H1 (cell line): ENCODE measurements around the gene RHOBTB3. TPM values are rescaled to one million over a fixed set of nuclear protein-coding genes. Genes with fewer than 3 reads are reported as not detected.
A peak's percentile ranks its signal among the peaks of the same experiment; 100 is the strongest.

Source experiments
- CTCF ChIA-PET: fragments of 300-600 bp; sonication (Branson Sonifier 250); formaldehyde crosslinking; loops from one replicate; lab custom pipeline; 2021; ENCODE audit not compliant: partially characterized antibody; lab: Charles Lee
- POLR2A ChIA-PET: fragments of 300-600 bp; sonication (Branson Sonifier 250); formaldehyde crosslinking; loops from one replicate; lab custom pipeline; 2021; ENCODE audit warnings: inconsistent platforms; ENCODE audit not compliant: partially characterized antibody; lab: Charles Lee
- DNase-seq, 2 experiments: peaks; one replicate each; pipeline versions ENCODE4 v3.0.0 to v3.0.0-alpha.2; 2010 to 2022; ENCODE audit warnings: low spot score in 2 of 2, low read depth in 1 of 2, mixed read lengths in 1 of 2
- FAIRE-seq: peaks from 2 replicates; lab custom pipeline; 2011; peaks lifted over from hg19 to GRCh38; lab: Jason Lieb, UNC
- H2AFZ ChIP-seq: 2 replicates; pipeline ENCODE4 v1.8.1; 2012; ENCODE audit warnings: low read length, inconsistent platforms
- H2AK5ac ChIP-seq: 2 replicates; pipeline ENCODE4 v1.6.1; 2013; ENCODE audit warnings: low read depth, low read length
- H2BK120ac ChIP-seq: replicated peaks from 2 replicates; pipeline ENCODE3; 2013; ENCODE audit warnings: low read depth, low read length, inconsistent platforms
- H2BK12ac ChIP-seq: 2 replicates; pipeline ENCODE4 v1.6.1; 2013; ENCODE audit warnings: low read depth, low read length
- H2BK15ac ChIP-seq: 2 replicates; pipeline ENCODE4 v1.6.1; 2013; ENCODE audit warnings: low read length
- H2BK20ac ChIP-seq: 2 replicates; pipeline ENCODE4 v1.6.1; 2013; ENCODE audit warnings: low read length
- H2BK5ac ChIP-seq: 2 replicates; pipeline ENCODE4 v1.6.1; 2013; ENCODE audit warnings: low read depth, low read length
- H3K14ac ChIP-seq: 2 replicates; pipeline ENCODE4 v1.6.1; 2013; ENCODE audit warnings: inconsistent platforms; ENCODE audit not compliant: insufficient read length
- H3K18ac ChIP-seq: 2 replicates; pipeline ENCODE4 v1.6.1; 2013; ENCODE audit warnings: low read length; ENCODE audit errors: extremely low read depth
- H3K23ac ChIP-seq: 2 replicates; pipeline ENCODE4 v1.6.1; 2013; ENCODE audit warnings: inconsistent platforms; ENCODE audit not compliant: insufficient read length
- H3K23me2 ChIP-seq: 2 replicates; pipeline ENCODE4 v1.6.1; 2013; ENCODE audit warnings: low read depth, low read length
- H3K27ac ChIP-seq: 2 replicates; pipeline ENCODE4 v1.6.1; 2011; ENCODE audit warnings: low read depth, low read length, inconsistent platforms
- H3K27me3 ChIP-seq, 4 experiments: replicated peaks in 1 of 4; 1 replicate in 1 of 4; 2 replicates in 3 of 4; pipeline versions ENCODE4 v1.6.1 to v1.8.1; 2011 to 2013; ENCODE audit warnings: low read length in 3 of 4, mild to moderate bottlenecking in 3 of 4, inconsistent platforms in 2 of 4, mixed read lengths in 2 of 4, moderate library complexity in 1 of 4; ENCODE audit not compliant: control insufficient read depth in 3 of 4, insufficient read depth in 3 of 4; ENCODE audit errors: extremely low read depth in 1 of 4
- H3K36me3 ChIP-seq, 4 experiments: 2 replicates each; pipeline versions ENCODE4 v1.6.1 to v1.8.1; 2011 to 2013; ENCODE audit warnings: mild to moderate bottlenecking in 4 of 4, low read length in 3 of 4, moderate library complexity in 2 of 4, control low read depth in 1 of 4, inconsistent platforms in 1 of 4; ENCODE audit not compliant: insufficient read depth in 4 of 4, control insufficient read depth in 2 of 4
- H3K4ac ChIP-seq: replicated peaks from 2 replicates; pipeline ENCODE3; 2013; ENCODE audit warnings: low read length, low read depth, mixed read lengths, inconsistent platforms; ENCODE audit not compliant: insufficient read length
- H3K4me1 ChIP-seq, 4 experiments: replicated peaks in 1 of 4; 1 replicate in 1 of 4; 2 replicates in 3 of 4; pipeline versions ENCODE4 v1.6.1 to v1.8.1; 2011 to 2013; ENCODE audit warnings: low read length in 3 of 4, inconsistent platforms in 2 of 4, mixed read lengths in 1 of 4; ENCODE audit not compliant: insufficient read depth in 4 of 4, control insufficient read depth in 3 of 4
- H3K4me2 ChIP-seq, 2 experiments: 2 replicates each; pipeline versions ENCODE4 v1.6.1 to v1.8.1; 2011 to 2013; ENCODE audit warnings: low read depth in 2 of 2, low read length in 2 of 2, control low read depth in 1 of 2, inconsistent platforms in 1 of 2, mild to moderate bottlenecking in 1 of 2; ENCODE audit not compliant: insufficient read depth in 1 of 2
- H3K4me3 ChIP-seq, 4 experiments: fragments of 200-600, 300-600 bp in 1 of 4; sonication (generic), shearing (Covaris generic), sonication (Bioruptor Twin) in 1 of 4; 2 replicates each; pipeline versions ENCODE4 v1.5.1 to v1.8.1; 2011 to 2016; ENCODE audit warnings: low read length in 4 of 4, low read depth in 3 of 4, control low read depth in 2 of 4, inconsistent platforms in 2 of 4, mild to moderate bottlenecking in 2 of 4, mixed read lengths in 1 of 4, moderate library complexity in 1 of 4; ENCODE audit not compliant: insufficient read depth in 2 of 4; ENCODE audit errors: extremely low read depth in 1 of 4
- H3K56ac ChIP-seq: replicated peaks from 2 replicates; pipeline ENCODE3; 2013; ENCODE audit warnings: low read depth, mild to moderate bottlenecking, mixed read lengths, low read length, inconsistent platforms; ENCODE audit not compliant: insufficient read length
- H3K79me1 ChIP-seq: 2 replicates; pipeline ENCODE4 v1.6.1; 2013; ENCODE audit warnings: low read depth, low read length, control low read depth
- H3K79me2 ChIP-seq, 2 experiments: 2 replicates each; pipeline versions ENCODE4 v1.6.1 to v1.8.1; 2012 to 2013; ENCODE audit warnings: low read length in 2 of 2, mild to moderate bottlenecking in 2 of 2, inconsistent platforms in 1 of 2; ENCODE audit not compliant: insufficient read depth in 2 of 2, control insufficient read depth in 1 of 2
- H3K9ac ChIP-seq, 4 experiments: replicated peaks in 1 of 4; 1 replicate in 1 of 4; 2 replicates in 3 of 4; pipeline versions ENCODE4 v1.6.1 to v1.8.1; 2011 to 2013; ENCODE audit warnings: low read depth in 3 of 4, low read length in 3 of 4, control low read depth in 2 of 4, mild to moderate bottlenecking in 2 of 4, moderate library complexity in 2 of 4, inconsistent platforms in 1 of 4; ENCODE audit errors: extremely low read depth in 1 of 4
- H3K9me3 ChIP-seq, 2 experiments: 2 replicates each; pipeline versions ENCODE4 v1.6.1 to v1.8.1; 2012 to 2013; ENCODE audit warnings: mild to moderate bottlenecking in 2 of 2, moderate library complexity in 2 of 2, control low read depth in 1 of 2, inconsistent platforms in 1 of 2, low read depth in 1 of 2, low read length in 1 of 2, mixed read lengths in 1 of 2; ENCODE audit not compliant: insufficient read depth in 2 of 2
- H4K20me1 ChIP-seq, 2 experiments: replicated peaks in 1 of 2; 2 replicates each; pipeline versions ENCODE3 to v1.8.1; 2011 to 2013; ENCODE audit warnings: inconsistent platforms in 2 of 2, low read length in 2 of 2, mild to moderate bottlenecking in 1 of 2; ENCODE audit not compliant: insufficient read depth in 2 of 2, control insufficient read depth in 1 of 2
- H4K5ac ChIP-seq: 2 replicates; pipeline ENCODE4 v1.6.1; 2013; ENCODE audit warnings: low read length, low read depth, mixed read lengths, inconsistent platforms; ENCODE audit not compliant: insufficient read length
- H4K8ac ChIP-seq: 2 replicates; pipeline ENCODE4 v1.8.0; 2013; ENCODE audit warnings: mild to moderate bottlenecking, moderate library complexity, low read length, inconsistent platforms; ENCODE audit not compliant: insufficient read depth; ENCODE audit errors: extremely low read depth
- H4K91ac ChIP-seq: replicated peaks from 2 replicates; pipeline ENCODE3; 2013; ENCODE audit warnings: low read length, mixed read lengths, inconsistent platforms; ENCODE audit not compliant: insufficient read length
- CHD1 ChIP-seq: IDR thresholded peaks from 2 replicates; pipeline ENCODE4 v1.6.1; 2012; ENCODE audit warnings: low read depth, low read length, improper control_type of control experiment
- RNF2 ChIP-seq: fragments of 200-900, 300-1000 bp; sonication (generic); IDR thresholded peaks from 2 replicates; pipeline ENCODE4 v1.7.1; 2016; ENCODE audit warnings: borderline replicate concordance, low read depth, mild to moderate bottlenecking, antibody characterized with exemption, low read length; ENCODE audit not compliant: poor library complexity, severe bottlenecking; ENCODE audit errors: missing control alignments
- SAP30 ChIP-seq: fragments of 300-600 bp; sonication (generic); IDR thresholded peaks from 2 replicates; pipeline ENCODE4 v1.7.1; 2012; ENCODE audit warnings: low read length, moderate library complexity, mild to moderate bottlenecking, inconsistent platforms; ENCODE audit not compliant: insufficient read depth, insufficient replicate concordance
- SIRT6 ChIP-seq: IDR thresholded peaks from one replicate; pipeline ENCODE4 v1.7.1; 2012; ENCODE audit warnings: low read length, inconsistent platforms
- WGBS, 2 experiments: shearing (Covaris generic) in 1 of 2; methylation state at CpG; one replicate each; pipeline versions ENCODE4 v1.1.6 to v1.1.7; 2013 to 2015; ENCODE audit warnings: low lambda C conversion rate in 2 of 2, mixed read lengths in 2 of 2, inconsistent platforms in 1 of 2, low coverage in 1 of 2, missing lambda C conversion rate in 1 of 2; ENCODE audit not compliant: insufficient replicate concordance in 2 of 2, insufficient coverage in 1 of 2, insufficient read length in 1 of 2; ENCODE audit errors: extremely low coverage in 1 of 2, missing lambda C conversion rate in 1 of 2; 5-methylcytosine and 5-hydroxymethylcytosine counted together
- polyA plus RNA-seq, 7 experiments: library from polyadenylated mRNA; depleted of rRNA in 3 of 7; stranded (reverse) in 5 of 7; unstranded in 2 of 7; fragments of >200 nt in 5 of 7; fragments of 200-250 nt in 2 of 7; gene quantifications; 1 replicate in 5 of 7; 2 replicates in 1 of 7; 4 replicates in 1 of 7; pipeline versions ENCODE4 v1.2.1 to v1.2.3, GENCODE V29; 2011 to 2013; ENCODE audit warnings: missing spikeins in 2 of 7, mixed read lengths in 2 of 7
- total RNA-seq: library from RNA; stranded (reverse); fragmentation: NEBNext Ultra II Directional; extraction: Animal tissue kit (Norgen Biotek cat#: 25700); gene quantifications from 2 replicates; pipeline ENCODE4 v1.2.1, GENCODE V29; 2021

Gene RHOBTB3
- total and polyA plus RNA-seq, 2 of the 8 experiments (the other 6 are each of a cell fraction or from before 2014, with no cell fraction given), result 8.2 to 17.5 TPM

DNA sequence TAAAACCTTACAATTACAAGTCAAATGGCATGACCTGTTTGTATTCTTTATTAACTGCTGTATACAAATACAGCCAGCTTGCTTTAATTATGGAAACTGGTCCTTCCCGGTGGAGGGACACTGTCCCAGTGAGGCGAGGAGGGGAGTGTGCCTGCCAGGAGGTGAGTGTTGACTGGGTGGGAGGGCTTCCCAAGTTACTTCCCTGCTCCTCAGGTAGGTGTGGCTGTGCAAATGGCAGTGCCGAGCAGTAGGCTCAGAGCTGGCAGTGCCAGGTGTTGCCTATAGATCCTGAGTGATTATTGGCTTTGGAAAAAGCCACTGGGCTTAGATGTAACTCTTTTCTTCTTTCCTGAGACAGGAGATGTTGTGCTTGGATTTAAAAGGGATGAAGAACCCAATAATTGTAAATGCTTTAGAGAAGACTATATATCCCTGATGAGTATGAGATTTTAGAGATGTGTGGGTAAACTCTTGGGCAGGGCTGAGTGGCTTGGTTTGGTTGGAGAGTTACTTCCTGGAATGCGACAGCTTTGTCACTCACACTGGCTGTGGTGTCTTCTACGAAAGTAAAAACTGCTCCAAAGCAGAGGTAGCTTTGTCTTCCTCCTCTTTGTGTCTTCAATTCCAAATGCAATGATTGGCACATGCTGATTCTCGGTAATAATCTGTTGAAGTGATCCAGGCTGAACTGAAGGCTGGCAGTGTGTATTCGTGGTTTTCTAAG, 47.7 kb downstream of the RHOBTB3 start:
- H3K18ac ChIP-seq, result no peak overlapping the region
- H3K4me2 ChIP-seq, result no peak overlapping the region
- no peak overlapping the region for H3K27ac ChIP-seq
- 86% methylated on average over 7 of the region's 7 CpGs; no CpG with 5 or more reads in 1 of the 2 experiments for WGBS, 2 experiments
- H2BK15ac ChIP-seq, result no peak overlapping the region
- H4K20me1 ChIP-seq, result no peaks in the 10 kb centered on the region
- no peaks in the 10 kb centered on the region for H3K36me3 ChIP-seq
- H2AFZ ChIP-seq, result no peak overlapping the region
- ChIA-PET POLR2A (interaction anchor here (0.8 to 1.3 kb wide), 2 partner anchors 41 to 48 kb away, joined by 3 to 4 read pairs; partner anchors contain the start of gene RHOBTB3), CTCF (interaction anchor here (0.6 to 4.7 kb wide), 11 partner anchors 8 to 557 kb away, joined by 3 to 120 read pairs (median 3); no protein-coding TSS in a partner anchor)
- no peaks in the 10 kb centered on the region for H3K79me1 ChIP-seq
- no peak for DNase-seq
- H3K9me3 ChIP-seq, result no peaks in the 10 kb centered on the region
- no peaks in the 10 kb centered on the region for H3K4me1 ChIP-seq
- no peak overlapping the region for H3K56ac ChIP-seq
- no peak overlapping the region for H2BK5ac ChIP-seq
- no peaks in the 10 kb centered on the region for H3K23me2 ChIP-seq
- H2BK20ac ChIP-seq, result 0 out of 2 replicates have a peak overlapping the region, but pooled peaks have one; percentile 61
- H4K5ac ChIP-seq, result no peak overlapping the region
- H4K91ac ChIP-seq, result no peak overlapping the region
- FAIRE-seq, result no peak
- H3K27me3 ChIP-seq, result no peaks in the 10 kb centered on the region
- no peak overlapping the region for H3K4ac ChIP-seq
- no peak overlapping the region for H2BK12ac ChIP-seq
- H3K79me2 ChIP-seq, result no peaks in the 10 kb centered on the region
- H3K4me3 ChIP-seq, result no peak overlapping the region
- H2AK5ac ChIP-seq, result no peak overlapping the region
- no peak overlapping the region for H3K23ac ChIP-seq
- H3K9ac ChIP-seq, result no peak overlapping the region
- TF ChIP-seq SIRT6, result no peak
- no peak for TF ChIP-seq RNF2
- TF ChIP-seq SAP30, result no peak
- no peak for TF ChIP-seq CHD1
- H3K14ac ChIP-seq, result no peak overlapping the region
- no peak overlapping the region for H4K8ac ChIP-seq
- H2BK120ac ChIP-seq, result no peak overlapping the region
